ENCODE results near the gene CYCS.

- no peak for TF ChIP-seq CTCF (IDR thresholded peaks at IDR 0.05; ENCODE audit: poor library complexity)
- no peak for TF ChIP-seq EZH2 (IDR thresholded peaks at IDR 0.05; ENCODE audit: borderline replicate concordance)
Measured at GRCh38 chr7:25171516-25171915, 46.5 kb upstream of the CYCS start.

Measured in hepatocyte (in vitro differentiated cells).